Tibial nerve (tissue), 3 donors: ENCODE measurements around the gene XRCC4.

Experiments
- POLR2A ChIP-seq, 2 donors: fragments of 450-650 bp; IDR thresholded peaks; one replicate each; pipeline ENCODE4 v1.6.1; 2017; ENCODE audit warnings: antibody characterized with exemption in 2 of 2, mild to moderate bottlenecking in 2 of 2, moderate library complexity in 2 of 2
- TF ChIP-seq, protein P1 (sequence below), 5 experiments: fragments of 200-600 bp in 3 of 5; fragments of 450-650 bp in 2 of 5; sonication (generic) in 3 of 5; IDR thresholded peaks; one replicate each; pipeline ENCODE4 v1.5.1; 2016 to 2019; ENCODE audit warnings: antibody characterized with exemption in 5 of 5, mild to moderate bottlenecking in 3 of 5, moderate library complexity in 2 of 5

- TF ChIP-seq, protein P1, sequence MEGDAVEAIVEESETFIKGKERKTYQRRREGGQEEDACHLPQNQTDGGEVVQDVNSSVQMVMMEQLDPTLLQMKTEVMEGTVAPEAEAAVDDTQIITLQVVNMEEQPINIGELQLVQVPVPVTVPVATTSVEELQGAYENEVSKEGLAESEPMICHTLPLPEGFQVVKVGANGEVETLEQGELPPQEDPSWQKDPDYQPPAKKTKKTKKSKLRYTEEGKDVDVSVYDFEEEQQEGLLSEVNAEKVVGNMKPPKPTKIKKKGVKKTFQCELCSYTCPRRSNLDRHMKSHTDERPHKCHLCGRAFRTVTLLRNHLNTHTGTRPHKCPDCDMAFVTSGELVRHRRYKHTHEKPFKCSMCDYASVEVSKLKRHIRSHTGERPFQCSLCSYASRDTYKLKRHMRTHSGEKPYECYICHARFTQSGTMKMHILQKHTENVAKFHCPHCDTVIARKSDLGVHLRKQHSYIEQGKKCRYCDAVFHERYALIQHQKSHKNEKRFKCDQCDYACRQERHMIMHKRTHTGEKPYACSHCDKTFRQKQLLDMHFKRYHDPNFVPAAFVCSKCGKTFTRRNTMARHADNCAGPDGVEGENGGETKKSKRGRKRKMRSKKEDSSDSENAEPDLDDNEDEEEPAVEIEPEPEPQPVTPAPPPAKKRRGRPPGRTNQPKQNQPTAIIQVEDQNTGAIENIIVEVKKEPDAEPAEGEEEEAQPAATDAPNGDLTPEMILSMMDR (IDR thresholded peaks at IDR 0.05) = no peak
- no peak for TF ChIP-seq POLR2A (IDR thresholded peaks at IDR 0.05)
These were observed 308.5 kb downstream of the XRCC4 start for GRCh38 chr5:83385812-83386211.
